ENCODE results near the gene TAF11L5.
"Not testable (repeated sequence)": the region's sequence is repeated elsewhere in the genome, so short reads cannot be mapped to it uniquely, and the experiment has no call there.

The TAF11L5 gene

DNA sequence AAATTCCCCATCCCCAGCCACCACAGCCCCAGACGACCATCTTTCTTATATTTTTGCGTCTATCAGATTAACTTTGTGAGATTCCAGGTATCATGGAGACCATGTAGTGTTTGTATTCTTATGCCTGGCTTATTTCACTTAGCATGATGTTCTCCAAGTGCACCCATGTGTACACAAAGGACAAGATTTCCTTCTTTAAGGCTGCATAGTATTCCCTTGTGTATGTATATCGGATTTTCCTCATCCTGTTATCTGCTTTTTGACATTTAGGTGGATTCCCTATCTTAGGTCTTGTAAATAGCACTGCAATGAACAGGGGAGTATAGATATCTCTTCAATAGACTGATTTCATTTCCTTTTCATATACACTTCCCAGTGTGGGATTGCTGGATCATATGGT is 32.3 kb upstream of the TAF11L5 start:
- H4K20me1 ChIP-seq (ENCODE audit: control insufficient read depth, insufficient read depth, low read depth, low read length) = no peaks in the 10 kb centered on the region
- H3K4me1 ChIP-seq (ENCODE audit: control insufficient read depth, low read length) = no peaks in the 10 kb centered on the region
- H3K36me3 ChIP-seq (ENCODE audit: control insufficient read depth, low read length) = no peaks in the 10 kb centered on the region
- H3K79me2 ChIP-seq (ENCODE audit: control insufficient read depth, low read length) = no peaks in the 10 kb centered on the region
- TF ChIP-seq EZH2phosphoT487 (IDR thresholded peaks at IDR 0.05; ENCODE audit: borderline replicate concordance, low read length) = no peak
- TF ChIP-seq, protein P1, sequence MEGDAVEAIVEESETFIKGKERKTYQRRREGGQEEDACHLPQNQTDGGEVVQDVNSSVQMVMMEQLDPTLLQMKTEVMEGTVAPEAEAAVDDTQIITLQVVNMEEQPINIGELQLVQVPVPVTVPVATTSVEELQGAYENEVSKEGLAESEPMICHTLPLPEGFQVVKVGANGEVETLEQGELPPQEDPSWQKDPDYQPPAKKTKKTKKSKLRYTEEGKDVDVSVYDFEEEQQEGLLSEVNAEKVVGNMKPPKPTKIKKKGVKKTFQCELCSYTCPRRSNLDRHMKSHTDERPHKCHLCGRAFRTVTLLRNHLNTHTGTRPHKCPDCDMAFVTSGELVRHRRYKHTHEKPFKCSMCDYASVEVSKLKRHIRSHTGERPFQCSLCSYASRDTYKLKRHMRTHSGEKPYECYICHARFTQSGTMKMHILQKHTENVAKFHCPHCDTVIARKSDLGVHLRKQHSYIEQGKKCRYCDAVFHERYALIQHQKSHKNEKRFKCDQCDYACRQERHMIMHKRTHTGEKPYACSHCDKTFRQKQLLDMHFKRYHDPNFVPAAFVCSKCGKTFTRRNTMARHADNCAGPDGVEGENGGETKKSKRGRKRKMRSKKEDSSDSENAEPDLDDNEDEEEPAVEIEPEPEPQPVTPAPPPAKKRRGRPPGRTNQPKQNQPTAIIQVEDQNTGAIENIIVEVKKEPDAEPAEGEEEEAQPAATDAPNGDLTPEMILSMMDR (IDR thresholded peaks at IDR 0.05; ENCODE audit: low read depth, low read length, poor library complexity, severe bottlenecking) = no peak
- no peaks in the 10 kb centered on the region for H3K9me3 ChIP-seq (ENCODE audit: control insufficient read depth, insufficient read depth, low read length)
- H3F3A ChIP-seq (ENCODE audit: control insufficient read depth, insufficient read depth) = no peaks in the 10 kb centered on the region
- no peak overlapping the region for H3K27ac ChIP-seq (ENCODE audit: low read depth, low read length)
- no peaks in the 10 kb centered on the region for H3K9me2 ChIP-seq (replicated peaks; ENCODE audit: control insufficient read depth, low read length)
- no peak overlapping the region for H3K4me3 ChIP-seq (ENCODE audit: low read length)
- H3K27me3 ChIP-seq (ENCODE audit: control insufficient read depth, low read length) = no peaks in the 10 kb centered on the region
- H3K4me2 ChIP-seq (ENCODE audit: low read length) = no peak overlapping the region

DNA sequence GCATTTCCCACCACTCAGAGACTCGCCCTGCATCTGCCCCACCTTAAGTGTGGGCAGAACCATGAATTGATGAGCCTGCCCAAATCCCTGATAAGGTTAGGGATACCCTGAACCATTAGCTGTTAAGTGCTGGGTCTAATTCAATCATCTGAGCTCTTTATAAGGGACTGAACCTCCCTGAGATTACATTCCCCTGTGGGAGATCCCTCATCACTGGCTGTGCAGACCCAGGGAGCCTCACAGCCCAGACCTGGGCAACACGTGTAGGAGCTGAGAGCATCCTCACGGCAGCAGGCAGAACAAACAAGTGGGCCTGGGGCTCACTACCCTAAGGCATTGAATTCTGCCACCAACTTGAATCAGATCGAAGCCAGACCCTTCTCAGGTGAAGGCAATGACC is 27.6 kb upstream of the TAF11L5 start:
- H3K4me3 ChIP-seq (ENCODE audit: low read length) = no peak overlapping the region
- TF ChIP-seq, protein P1 (IDR thresholded peaks at IDR 0.05; ENCODE audit: low read depth, low read length, poor library complexity, severe bottlenecking) = no peak
- no peak for TF ChIP-seq EZH2phosphoT487 (IDR thresholded peaks at IDR 0.05; ENCODE audit: borderline replicate concordance, low read length)
- H3K27me3 ChIP-seq (ENCODE audit: control insufficient read depth, low read length) = no peaks in the 10 kb centered on the region
- H3K79me2 ChIP-seq (ENCODE audit: control insufficient read depth, low read length) = no peaks in the 10 kb centered on the region
- no peaks in the 10 kb centered on the region for H3F3A ChIP-seq (ENCODE audit: control insufficient read depth, insufficient read depth)
- H3K27ac ChIP-seq (ENCODE audit: low read depth, low read length) = no peak overlapping the region
- no peak overlapping the region for H3K4me2 ChIP-seq (ENCODE audit: low read length)
- no peaks in the 10 kb centered on the region for H3K9me2 ChIP-seq (replicated peaks; ENCODE audit: control insufficient read depth, low read length)
- H3K4me1 ChIP-seq (ENCODE audit: control insufficient read depth, low read length) = no peaks in the 10 kb centered on the region
- no peaks in the 10 kb centered on the region for H3K9me3 ChIP-seq (ENCODE audit: control insufficient read depth, insufficient read depth, low read length)
- H4K20me1 ChIP-seq (ENCODE audit: control insufficient read depth, insufficient read depth, low read depth, low read length) = no peaks in the 10 kb centered on the region
- H3K36me3 ChIP-seq (ENCODE audit: control insufficient read depth, low read length) = no peaks in the 10 kb centered on the region

DNA sequence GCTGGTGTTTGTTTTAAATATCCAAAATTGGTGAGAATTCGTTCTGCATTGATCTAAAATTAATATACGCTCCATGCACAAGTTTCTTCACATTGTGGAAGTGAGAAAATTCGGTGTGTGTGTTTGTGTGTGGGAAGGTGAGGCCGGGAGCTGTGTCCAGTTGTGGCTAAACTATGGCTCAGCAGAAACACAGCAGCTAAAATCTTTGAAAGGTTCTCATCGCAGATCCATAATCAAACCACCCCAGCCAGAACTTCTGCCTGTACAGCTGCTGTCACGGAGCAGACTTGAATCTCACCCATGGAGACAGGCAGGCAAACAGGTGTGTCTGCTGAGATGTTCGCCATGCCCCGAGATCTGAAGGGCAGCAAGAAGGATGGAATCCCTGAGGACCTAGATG is 27.1 kb upstream of the TAF11L5 start, which contains the start of gene TAF11L2:
Gene TAF11L2, plus strand, starts transcription at position 301 of the 400 bp plus-strand sequence.
- not testable (repeated sequence) for H3K9me3 ChIP-seq (ENCODE audit: control insufficient read depth, insufficient read depth, low read length); H3K4me1 ChIP-seq (ENCODE audit: control insufficient read depth, low read length); H4K20me1 ChIP-seq (ENCODE audit: control insufficient read depth, insufficient read depth, low read depth, low read length); H3K4me2 ChIP-seq (ENCODE audit: low read length); H3K79me2 ChIP-seq (ENCODE audit: control insufficient read depth, low read length); H3K36me3 ChIP-seq (ENCODE audit: control insufficient read depth, low read length); H3K27me3 ChIP-seq (ENCODE audit: control insufficient read depth, low read length); H3K4me3 ChIP-seq (ENCODE audit: low read length); H3F3A ChIP-seq (ENCODE audit: control insufficient read depth, insufficient read depth); H3K27ac ChIP-seq (ENCODE audit: low read depth, low read length); H3K9me2 ChIP-seq (replicated peaks; ENCODE audit: control insufficient read depth, low read length)

DNA sequence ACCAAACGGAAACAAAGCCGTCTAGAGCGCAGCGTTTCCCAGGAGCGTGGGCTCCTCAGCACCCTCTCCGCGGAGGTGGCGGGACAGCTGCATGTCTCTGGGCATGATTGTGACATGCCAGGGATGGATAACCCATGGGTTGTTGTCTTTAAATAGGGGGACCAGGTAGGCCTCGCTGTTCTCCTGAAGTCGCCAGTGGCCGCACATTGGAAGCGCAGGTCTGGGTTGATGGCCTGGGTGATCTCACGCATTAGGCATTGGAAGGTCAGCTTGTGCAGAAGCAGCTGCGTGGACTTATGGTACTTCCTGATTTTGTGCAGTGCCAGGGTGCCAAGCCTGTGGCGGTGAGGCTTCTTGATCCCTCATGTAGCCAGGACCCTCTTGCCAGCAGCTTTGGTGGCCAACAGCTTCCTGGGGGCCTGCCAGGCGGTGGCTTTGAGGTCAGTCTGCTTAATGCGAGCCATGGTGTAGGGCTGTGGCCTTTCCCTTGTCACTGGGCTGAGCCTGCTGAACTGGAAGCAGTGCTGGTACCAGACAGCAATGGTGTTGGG is 13.2 kb upstream of the TAF11L5 start:
- Histone ChIP-seq H3K9me3 (ENCODE audit: control insufficient read depth, insufficient read depth, low read length) (no peaks in the 10 kb centered on the region), H3K9me2 (replicated peaks; ENCODE audit: control insufficient read depth, low read length) (no peaks in the 10 kb centered on the region), H3K79me2 (ENCODE audit: control insufficient read depth, low read length) (no peaks in the 10 kb centered on the region), H3K4me2 (ENCODE audit: low read length) (no peak overlapping the region), H3K4me1 (ENCODE audit: control insufficient read depth, low read length) (no peaks in the 10 kb centered on the region), H3K27me3 (ENCODE audit: control insufficient read depth, low read length) (no peaks in the 10 kb centered on the region), H4K20me1 (ENCODE audit: control insufficient read depth, insufficient read depth, low read depth, low read length) (no peaks in the 10 kb centered on the region), H3K4me3 (ENCODE audit: low read length) (no peak overlapping the region), H3K27ac (ENCODE audit: low read depth, low read length) (no peak overlapping the region), H3F3A (ENCODE audit: control insufficient read depth, insufficient read depth) (no peaks in the 10 kb centered on the region), H3K36me3 (ENCODE audit: control insufficient read depth, low read length) (no peaks in the 10 kb centered on the region)
- no peak for TF ChIP-seq EZH2phosphoT487 (IDR thresholded peaks at IDR 0.05; ENCODE audit: borderline replicate concordance, low read length)
- TF ChIP-seq, protein P1 (IDR thresholded peaks at IDR 0.05; ENCODE audit: low read depth, low read length, poor library complexity, severe bottlenecking) = no peak

DNA sequence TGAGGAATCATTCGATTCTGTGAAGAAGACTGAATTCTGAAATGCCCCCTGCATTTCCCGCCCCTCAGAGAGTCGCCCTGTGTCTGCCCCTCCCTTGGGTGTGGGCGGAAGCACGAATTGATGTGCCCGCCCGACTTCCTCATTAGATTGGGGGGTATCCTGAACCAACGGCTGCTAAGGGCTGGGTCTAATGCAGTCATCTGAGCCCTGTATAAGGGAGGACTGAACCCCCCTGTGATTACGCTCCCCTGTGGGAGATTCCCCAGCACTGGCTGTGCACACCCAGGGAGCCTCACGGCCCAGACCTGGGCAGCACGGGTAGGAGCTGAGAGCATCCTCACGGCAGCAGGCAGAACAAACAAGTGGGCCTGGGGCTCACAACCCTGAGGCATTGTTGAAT is 7.5 kb upstream of the TAF11L5 start:
- H3K36me3 ChIP-seq (ENCODE audit: control insufficient read depth, low read length); H3K4me3 ChIP-seq (ENCODE audit: low read length); H3K9me2 ChIP-seq (replicated peaks; ENCODE audit: control insufficient read depth, low read length); H3F3A ChIP-seq (ENCODE audit: control insufficient read depth, insufficient read depth); H3K79me2 ChIP-seq (ENCODE audit: control insufficient read depth, low read length); H3K27ac ChIP-seq (ENCODE audit: low read depth, low read length); H3K9me3 ChIP-seq (ENCODE audit: control insufficient read depth, insufficient read depth, low read length); H3K4me2 ChIP-seq (ENCODE audit: low read length); H3K4me1 ChIP-seq (ENCODE audit: control insufficient read depth, low read length); H4K20me1 ChIP-seq (ENCODE audit: control insufficient read depth, insufficient read depth, low read depth, low read length); H3K27me3 ChIP-seq (ENCODE audit: control insufficient read depth, low read length): not testable (repeated sequence)

DNA sequence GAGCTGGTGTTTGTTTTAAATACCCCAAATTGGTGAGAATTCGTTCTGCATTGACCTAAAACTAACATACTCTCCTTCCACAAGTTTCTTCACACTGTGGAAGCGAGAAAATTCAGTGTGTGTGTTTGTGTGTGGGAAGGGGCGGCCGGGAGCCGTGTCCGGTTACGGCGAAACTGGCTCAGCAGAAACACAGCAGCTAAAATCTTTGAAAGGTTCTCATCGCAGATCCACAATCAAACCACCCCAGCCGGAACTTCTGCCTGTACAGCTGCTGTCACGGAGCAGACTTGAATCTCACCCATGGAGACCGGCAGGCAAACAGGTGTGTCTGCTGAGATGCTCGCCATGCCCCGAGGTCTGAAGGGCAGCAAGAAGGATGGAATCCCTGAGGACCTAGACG is 7.0 kb upstream of the TAF11L5 start, which contains the start of gene TAF11L3:
Gene TAF11L3, plus strand, starts transcription at position 301 of the 400 bp plus-strand sequence.
- not testable (repeated sequence) for H3K9me3 ChIP-seq (ENCODE audit: control insufficient read depth, insufficient read depth, low read length); H3K27me3 ChIP-seq (ENCODE audit: control insufficient read depth, low read length); H3K36me3 ChIP-seq (ENCODE audit: control insufficient read depth, low read length); H3K4me1 ChIP-seq (ENCODE audit: control insufficient read depth, low read length); H4K20me1 ChIP-seq (ENCODE audit: control insufficient read depth, insufficient read depth, low read depth, low read length); H3K4me3 ChIP-seq (ENCODE audit: low read length); H3K9me2 ChIP-seq (replicated peaks; ENCODE audit: control insufficient read depth, low read length); H3K27ac ChIP-seq (ENCODE audit: low read depth, low read length); H3F3A ChIP-seq (ENCODE audit: control insufficient read depth, insufficient read depth); H3K4me2 ChIP-seq (ENCODE audit: low read length); H3K79me2 ChIP-seq (ENCODE audit: control insufficient read depth, low read length)
